Eye (tissue), 1 donor: ENCODE measurements around the gene TDRKH.
A peak's percentile ranks its signal among the peaks of the same experiment; 100 is the strongest.

Source experiments
- DNase-seq: peaks from one replicate; pipeline ENCODE4 v3.0.0-alpha.2; 2015

TDRKH gene, protein sequence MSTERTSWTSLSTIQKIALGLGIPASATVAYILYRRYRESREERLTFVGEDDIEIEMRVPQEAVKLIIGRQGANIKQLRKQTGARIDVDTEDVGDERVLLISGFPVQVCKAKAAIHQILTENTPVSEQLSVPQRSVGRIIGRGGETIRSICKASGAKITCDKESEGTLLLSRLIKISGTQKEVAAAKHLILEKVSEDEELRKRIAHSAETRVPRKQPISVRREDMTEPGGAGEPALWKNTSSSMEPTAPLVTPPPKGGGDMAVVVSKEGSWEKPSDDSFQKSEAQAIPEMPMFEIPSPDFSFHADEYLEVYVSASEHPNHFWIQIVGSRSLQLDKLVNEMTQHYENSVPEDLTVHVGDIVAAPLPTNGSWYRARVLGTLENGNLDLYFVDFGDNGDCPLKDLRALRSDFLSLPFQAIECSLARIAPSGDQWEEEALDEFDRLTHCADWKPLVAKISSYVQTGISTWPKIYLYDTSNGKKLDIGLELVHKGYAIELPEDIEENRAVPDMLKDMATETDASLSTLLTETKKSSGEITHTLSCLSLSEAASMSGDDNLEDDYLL

DNA sequence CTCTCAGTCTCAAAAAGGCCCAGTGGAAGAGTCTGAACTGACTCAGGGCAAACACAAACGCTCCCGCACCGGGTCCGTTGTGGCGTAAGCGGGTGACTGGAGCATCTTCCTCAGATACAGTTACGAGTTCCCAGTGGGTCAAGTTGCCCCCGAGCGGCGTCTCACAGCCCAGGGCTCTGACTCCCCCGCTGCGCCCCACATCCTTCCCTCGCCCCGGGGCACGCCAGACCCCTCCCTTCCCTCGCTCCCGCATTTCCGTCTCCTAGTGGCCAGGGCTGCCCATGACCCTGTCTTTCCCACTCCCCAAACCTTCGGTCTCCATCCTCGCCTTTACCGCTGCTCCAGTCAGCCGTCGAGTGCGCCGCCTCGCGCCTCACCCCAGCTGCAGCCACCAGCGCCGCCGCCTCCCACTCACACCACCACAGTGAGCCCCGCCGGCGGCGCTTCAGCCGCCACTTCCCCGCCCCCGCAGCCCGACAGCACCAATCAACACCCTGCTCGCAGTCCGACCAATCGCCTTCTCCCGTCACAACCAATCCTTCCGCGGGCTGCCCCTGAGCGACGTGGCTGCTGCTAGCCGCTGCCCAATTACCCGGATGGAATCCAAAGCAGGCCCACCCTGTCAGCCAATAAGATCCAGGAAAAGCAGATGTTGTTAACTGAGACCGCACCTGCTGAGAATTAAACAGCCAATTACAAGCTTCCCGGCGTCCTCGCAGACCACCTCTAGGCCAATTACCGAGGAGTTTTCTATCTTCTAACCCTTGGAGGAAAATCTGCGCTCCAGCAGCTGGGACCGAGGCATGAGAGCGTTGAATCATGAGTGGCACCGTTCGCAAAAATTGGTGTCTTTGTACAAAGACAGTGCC lies at the start of gene TDRKH:
TDRKH (minus strand) TSS at position 430 of the 869 bp plus-strand sequence. CDS start 7,478 bp downstream, outside the sequence.
- DNase-seq: peak; percentile 99

DNA sequence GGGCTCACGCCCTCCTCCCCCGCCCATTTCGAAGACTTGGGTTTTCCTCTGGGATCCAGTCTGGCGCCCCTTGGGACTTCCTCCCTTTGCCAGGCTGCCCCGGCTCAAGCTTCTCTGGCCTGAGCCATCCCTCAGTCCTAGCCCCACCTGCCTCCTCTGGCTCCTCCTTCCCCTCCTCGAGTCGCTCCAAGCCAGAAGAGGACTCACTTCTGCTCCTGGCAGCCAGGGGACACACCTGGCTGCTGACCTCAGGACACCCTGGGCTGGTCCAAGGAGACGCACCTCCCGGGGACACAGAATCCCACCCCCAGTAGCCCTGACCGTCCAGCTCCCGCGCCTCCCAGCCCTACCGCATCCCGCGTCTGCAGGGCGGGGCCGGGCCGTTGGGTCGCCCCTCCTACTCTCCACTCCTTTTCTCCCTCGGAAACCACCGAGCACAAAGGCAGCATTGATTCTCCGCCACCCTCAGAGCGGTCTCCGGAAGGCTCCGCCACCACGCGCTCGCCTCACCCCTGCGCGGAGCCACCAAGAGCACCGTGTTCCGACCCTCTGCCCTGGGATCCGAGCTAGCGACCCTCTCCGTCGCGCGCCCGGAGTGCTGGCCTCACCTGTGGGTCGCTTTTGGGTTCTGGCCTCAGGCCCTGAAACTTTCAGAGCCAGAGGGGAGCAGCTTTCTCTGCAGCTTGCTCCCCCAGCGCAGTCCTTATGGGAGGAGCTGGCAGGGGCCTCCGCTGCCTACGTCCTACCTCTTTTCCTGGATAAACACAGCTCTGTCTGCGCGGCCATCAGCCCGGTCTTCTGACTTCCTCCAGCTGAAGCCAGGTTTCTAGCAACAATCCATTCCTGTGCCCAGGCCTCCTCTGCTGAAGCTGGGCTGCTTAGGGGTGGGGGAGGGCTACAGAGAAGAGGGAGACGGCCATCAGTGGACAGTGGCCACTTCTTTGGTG lies 49.4 kb upstream of the TDRKH start, which contains the start of gene C2CD4D:
C2CD4D (minus strand) TSS at position 364 of the 947 bp plus-strand sequence. CDS start 831 bp downstream, outside the sequence.
- peak; percentile 85 for DNase-seq

DNA sequence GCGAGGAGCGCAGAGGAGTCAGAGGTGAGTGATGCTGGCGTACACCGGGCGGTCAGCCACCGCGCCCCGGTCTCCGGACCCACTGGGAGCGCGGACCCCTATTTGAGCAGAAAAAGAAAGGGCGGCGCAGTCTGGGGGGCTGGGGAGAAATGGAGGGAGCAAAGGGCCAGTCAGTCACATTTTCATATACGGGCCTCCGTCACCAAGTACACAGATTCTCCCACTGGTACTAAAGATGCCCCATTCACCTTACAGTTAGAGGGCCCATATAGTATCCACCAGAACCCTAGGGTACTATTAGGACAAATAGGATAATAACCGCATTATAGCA lies 48.7 kb upstream of the TDRKH start:
- DNase-seq: no peak

DNA sequence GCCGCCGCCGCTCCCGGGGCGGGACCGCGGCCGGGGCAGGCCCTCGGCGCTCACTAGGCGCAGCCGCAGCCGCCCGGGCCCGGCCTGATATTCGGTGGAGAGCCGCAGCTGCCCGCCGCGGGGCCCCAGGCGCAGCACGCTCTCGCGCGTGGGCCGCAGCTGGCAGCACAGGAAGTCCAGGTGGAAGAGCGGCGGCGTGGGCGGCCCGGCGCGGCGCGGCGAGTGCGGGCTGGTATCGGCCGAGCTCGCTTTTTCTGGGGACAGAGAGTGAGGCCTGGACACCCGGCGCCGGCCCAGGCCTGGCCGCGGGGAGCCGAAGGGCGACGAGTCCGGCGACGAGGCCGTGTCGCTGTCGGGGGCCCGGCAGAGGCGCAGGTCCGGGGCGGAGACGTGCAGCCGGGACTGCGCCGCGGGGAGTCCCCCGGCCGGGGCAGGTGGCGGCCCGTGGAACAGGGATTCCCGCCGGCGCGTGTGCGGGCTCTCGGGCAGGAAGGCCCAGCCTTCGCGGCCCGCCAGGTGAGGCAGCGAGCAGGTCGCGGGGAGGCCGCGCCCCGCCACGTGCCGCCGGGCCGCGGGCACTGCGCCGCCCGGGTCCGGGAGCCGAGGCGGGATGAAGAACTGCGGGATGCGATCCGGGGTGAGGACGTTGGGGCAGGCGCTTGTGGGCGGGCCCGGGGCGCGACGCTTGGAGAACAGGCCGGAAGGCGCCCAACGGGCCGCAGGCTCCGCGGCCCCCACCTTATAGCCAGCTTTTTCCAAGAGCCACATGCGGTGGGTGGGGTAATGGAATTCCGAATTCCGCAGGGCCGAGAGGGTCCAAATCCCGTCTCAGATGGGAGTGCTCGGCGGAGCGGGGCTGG lies 48.2 kb upstream of the TDRKH start:
- peak; percentile 61 for DNase-seq

DNA sequence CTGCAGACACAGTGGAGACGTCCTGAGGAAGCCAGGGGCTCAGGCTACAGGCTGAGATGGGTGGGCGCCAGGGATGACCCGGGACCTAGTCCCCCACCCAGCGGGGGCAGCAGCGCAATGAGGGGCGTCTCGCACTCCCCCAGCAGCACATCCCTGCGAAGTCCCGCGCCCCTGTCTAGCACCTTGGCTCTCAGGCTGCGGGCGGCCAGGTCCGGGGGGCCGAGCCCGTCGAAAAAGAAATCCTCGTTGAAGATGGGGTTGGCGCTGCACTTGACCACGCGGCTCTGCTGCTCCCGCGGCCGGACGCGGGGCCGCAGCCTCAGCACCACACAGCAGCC lies 47.6 kb upstream of the TDRKH start:
- no peak for DNase-seq

DNA sequence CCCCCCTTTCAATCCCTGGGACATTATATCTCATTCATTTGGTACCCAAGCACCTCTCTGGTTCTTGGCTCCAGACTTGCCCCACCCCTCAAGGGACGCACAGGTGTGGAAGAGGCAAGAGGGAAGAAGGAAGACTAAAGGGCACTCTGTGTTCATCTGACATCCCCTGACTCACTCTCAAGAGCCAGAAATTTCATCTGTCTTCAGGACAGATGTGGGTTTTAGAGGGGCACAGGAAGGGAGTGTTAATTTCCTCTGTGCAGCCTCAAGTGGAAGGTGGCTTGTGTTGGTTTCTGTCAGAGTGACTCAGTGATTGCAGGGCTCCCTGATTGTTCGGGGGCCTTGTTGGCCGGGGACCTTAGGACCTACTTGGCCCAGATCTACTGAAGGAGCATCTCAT lies 46.9 kb upstream of the TDRKH start:
- DNase-seq: no peak

DNA sequence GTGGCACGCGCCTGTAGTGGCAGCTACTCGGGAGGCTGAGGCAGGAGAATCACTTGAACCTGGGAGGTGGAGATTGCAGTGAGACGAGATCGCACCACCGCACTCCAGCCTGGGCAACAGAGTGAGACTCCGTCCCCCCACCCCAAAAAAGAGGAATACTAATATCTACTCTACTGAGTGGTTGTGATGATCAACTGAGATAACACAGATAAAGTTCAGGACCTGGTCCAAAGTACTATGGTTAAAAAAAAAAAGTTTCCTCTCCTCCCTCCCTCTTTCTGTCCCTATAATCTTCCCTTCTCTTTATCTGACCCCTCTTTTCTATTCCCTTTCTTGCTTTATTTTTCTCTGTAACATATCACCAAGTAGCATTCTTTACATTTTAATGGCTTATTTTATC lies 45.3 kb upstream of the TDRKH start:
- DNase-seq: no peak

DNA sequence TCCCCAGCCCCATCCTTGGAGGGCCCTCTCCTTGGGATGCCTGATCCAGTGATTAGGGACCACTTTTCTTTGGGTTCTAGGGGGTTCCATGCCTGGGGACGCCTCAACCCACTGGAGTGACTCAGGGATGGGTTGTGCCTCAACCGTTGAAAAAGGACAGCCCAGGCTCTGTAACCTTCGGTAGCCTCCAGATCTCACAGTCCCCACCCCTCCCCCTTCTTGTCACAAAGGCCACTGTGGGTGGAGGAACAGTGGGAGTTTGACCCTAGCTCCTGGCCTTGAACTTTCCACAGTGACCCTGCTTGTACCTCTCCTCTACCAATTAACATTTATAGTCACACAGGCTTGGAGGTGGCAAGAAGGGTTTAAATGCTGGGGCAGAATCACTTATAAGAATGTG lies 43.9 kb upstream of the TDRKH start:
- no peak for DNase-seq

DNA sequence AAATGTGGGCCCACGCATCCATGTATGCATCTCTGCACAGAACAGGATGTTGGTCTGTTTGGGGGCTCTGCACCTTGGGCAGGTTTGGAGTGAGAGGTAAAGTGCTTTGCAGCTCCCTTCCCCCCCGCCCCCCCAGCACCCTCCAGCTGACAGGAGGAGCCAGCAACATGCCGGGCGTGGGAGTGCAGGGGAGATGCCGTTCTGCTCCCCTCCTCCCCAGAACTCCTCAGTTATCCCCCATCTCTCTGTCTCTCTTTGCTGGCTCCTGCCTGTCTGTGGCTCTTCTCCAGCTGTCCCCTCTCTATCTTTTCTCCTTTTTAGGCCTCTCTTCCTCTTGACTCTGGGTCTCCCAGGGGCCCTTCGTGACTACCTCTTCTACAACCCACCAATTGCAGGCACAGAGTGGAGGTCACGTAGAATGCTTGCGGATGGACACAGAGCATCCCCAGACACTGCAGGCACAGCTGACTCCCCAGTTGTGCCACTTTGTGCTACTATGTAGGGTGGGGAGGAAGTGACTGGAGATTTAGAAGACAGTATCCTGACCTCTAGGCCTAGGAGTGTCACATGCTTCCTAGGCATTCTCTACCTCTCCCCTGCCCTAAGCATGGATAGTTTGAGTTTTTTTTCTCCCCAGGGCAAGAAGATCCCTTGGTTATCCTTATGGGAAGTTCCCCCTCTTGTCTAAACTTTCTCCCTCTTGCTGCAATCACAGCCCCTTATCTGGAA lies 43.0 kb upstream of the TDRKH start:
- DNase-seq: no peak

DNA sequence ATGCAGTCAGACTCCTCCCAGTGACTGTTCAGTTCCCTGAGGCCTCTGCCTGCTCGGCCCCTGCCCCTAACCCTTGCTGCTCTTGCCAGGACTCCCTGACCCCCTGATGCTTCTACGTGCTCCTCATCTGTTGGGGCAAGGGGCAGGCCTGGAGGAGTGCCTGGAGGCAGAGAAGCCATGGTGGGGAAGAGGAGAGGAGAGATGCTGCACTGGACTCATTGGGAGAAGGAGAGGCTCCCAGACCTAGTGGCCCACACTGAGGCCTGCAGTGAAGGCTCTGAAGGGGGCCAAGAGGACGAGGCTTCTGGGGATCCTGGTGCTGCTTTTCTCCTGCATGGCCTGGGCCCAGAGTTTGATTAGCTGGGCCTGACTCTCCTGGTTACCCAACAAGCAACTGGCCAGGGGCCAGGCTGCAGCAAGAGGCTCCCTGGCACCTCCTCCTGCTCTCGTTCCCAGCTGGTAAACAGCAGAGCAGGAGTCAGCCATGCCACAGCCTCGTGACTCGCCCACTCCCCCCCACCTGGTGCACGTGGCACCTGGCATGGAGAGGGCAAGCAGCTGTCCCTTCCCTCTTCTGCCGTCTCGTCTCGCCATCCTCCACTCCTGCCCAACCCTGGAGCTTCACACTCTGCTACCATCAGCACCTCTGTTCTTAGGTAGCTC lies 42.1 kb upstream of the TDRKH start:
- no peak for DNase-seq

DNA sequence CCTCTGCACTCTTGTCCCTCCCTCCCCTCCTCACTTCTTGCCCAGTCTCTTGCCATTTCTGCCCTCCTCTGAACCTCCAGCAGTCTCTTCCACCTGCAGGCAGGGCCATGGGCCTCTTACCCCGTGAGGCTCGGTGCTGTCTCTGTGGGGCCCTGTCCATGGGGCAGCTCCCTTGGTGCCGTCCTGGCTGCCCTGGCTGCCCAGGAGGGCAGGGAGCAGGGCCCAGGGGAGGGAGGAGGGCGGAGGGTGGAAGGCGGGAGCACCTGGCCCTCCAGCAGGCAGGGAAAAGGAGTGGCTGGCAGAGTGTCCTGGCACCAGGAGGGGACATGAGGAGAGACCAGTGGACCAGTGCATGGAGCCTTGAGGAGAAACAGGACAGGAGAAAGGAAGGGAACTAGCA lies 41.3 kb upstream of the TDRKH start, which contains the start of gene RORC:
RORC (minus strand) TSS at position 198 of the 400 bp plus-strand sequence; CDS start at position 160, 38 bp downstream.
- DNase-seq: no peak

DNA sequence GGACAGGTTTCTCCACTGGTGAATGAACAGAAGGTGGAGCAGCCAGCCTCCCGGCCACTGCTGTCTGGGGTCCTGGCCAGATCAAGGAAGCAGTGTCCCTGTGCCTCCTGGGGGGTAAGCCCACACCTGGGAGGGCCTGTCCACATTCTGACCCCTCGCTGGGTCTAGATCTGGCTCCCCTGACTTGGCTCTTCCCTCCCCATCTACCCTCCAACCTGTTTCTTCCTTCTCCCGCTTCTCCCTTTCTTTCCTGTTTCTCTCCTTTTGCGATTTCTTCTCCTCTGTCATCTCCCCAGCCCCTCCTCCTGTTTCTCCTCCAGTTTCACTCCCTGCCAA lies 40.9 kb upstream of the TDRKH start:
- no peak for DNase-seq

DNA sequence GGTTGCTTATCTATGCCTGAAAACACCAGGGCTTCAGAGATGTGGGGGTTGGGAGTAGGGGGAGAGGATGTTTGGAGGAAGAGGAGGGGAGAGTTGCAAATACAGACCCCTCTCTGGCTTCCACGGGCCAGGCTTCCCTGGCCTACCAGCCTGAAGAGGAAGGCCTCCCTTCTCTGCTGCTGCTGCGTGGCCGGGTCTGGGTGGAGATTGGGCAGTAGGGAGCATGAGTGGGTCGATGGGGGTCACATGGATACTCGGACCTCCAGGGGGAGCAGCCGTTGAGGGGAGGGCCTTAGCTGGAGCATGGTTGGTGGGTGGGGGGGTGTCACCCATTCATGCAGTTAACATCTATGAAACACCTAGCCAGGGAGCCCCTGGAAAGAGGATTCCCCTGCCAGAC lies 39.8 kb upstream of the TDRKH start:
- DNase-seq: no peak

DNA sequence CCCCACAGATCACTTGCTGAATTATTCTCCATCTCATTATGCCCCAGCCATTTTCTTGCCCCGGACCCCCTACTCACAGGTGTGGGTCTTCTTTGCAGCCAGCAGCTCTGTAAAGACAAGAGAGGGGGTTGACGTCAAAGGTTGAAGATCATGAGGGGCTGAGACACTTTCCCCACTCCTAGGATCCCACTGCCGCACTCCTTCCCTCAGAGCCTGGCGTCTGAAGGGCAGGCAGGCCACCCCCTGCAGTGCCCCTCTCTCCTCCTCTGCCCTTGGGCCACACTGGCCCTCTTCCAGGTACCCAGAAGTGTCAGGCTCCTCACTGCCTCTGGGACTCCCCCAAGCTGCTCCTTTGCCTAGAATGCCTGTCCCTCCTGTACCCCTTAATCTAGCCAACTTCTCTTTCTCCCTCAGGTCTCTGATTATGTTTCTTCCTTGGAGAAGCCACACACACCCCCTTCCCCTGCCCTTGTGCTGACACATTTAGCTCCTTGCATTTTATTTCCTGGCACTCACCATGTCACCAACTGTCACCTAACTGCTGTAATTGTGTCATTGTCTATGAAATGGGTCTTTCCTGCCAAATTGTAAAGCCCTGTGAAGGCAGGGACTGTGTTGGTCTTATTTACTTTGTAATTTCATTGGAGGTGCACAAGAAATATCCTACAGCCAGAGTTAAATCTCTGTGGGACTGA lies 39.2 kb upstream of the TDRKH start:
- no peak for DNase-seq

DNA sequence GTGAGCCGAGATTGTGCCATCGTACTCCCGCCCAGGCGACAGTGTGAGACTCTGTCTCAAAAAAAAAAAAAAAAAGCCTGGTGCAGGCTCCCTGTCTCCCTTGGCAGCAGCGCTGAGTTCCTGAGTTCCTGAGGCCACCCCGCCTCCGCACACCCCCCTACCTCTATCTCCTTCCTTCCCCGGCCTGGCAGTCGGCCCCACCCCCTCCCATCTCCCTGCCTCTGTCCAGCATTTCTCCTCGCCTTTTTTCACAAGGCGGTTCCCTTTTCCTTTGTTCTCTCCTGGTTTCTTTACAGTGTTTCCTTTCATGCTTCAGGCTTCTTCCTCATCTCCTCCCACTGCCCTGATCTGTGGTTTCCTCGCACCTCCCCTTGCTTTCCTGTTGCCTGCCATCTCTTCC lies 38.6 kb upstream of the TDRKH start:
- DNase-seq: peak; percentile 78

DNA sequence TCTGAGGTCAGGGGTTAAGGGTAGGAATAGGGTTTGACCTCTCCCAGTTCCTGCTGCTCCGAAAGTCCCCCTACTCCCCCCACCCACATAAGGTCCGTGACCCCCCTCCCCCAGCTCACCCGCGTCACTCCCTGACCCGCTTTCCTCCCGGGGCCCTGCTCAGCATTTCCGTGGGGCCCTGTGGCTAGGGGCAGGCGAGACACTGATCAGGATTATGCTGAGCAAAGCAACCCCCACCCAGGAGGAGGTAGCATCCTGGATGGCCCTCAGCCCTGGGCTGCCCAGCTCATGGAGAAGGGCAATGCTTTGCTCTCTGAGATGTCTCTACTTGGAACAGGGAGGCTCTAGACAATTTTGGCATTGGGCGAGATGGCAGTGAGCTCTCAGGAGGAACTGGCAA lies 37.6 kb upstream of the TDRKH start:
- DNase-seq: no peak

DNA sequence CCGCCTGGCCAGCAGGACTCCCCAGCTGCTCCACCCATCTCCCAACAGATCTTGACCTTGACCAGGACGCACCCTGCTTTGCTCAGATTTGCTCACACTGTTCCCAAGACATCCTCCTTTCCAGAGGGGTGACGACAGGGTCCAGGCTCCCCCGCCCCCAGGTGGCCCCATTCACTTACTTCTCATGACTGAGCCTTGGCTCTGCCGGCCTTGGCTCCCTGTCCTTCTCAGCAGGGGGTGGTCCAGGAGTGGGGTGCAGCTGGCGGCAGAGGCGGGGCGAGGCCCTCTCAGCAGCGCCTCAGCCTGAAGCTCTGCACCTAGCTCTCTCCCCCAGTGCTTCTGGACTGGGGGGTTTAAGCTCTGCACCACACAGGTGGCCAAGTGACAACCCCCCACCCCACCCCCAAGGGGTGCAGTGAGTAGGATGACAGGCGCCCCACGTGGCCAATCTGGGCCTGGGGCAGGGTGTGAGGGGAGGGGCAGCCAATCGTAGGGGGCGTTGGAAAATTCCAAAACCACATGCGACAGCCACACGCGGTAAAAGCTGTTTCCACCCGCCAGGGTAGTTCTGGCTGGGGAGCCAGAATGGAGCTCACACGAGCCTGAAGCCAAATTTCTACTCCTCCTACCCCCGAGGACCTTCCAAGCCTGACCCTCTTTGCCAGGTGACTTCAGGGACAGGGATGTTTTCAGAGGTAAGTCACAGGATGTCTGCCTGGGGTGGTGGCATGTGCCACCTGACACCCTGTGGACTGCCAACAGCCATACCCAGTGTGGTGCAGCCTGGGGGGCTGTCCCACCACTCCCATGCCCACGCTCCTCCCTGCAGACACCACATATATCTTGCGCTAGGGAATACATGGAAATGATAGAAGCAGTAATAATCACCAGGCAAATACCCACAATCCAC lies 35.7 kb upstream of the TDRKH start:
- no peak for DNase-seq

DNA sequence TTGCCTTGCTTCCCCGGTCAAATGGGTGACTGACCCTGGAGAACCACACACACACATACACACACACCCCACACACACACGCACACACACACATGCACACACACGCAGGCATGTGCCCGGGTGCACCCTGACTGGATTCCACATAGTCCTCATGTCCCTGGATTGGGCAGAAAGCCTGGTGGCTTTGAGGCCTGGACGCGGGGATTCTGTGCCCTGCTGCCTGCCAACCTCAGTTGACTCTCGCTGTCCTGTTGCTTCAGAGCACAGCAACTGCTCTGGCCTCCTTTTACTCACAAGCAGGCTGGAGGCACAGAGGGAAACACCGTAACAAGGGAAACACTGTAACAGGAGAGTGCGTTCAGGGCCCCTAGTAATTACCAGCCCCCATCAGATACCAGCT lies 34.9 kb upstream of the TDRKH start:
- no peak for DNase-seq

DNA sequence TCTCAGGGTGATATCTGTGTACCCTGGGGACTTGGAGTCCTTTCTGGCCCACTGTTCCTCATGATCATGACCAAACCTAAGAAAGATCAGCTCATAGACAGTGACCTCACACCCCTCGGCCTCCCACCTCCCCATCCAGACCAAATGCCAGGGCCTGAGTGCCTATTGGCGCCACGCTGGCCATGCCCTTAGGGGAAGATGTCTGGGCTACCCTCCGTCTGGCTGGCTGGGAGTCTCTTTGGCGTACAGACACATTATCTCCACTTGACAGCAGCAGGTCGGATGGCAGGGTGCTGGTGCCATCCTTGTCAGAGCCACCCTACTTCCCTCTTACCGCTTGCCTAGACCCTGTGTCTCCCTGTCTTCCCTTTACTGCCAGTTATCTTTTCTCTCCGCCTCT lies 32.9 kb upstream of the TDRKH start:
- DNase-seq: no peak
